NCI-H2081 (cell line): ENCODE results near the gene TRMT112.
A peak's percentile ranks its signal among the peaks of the same experiment; 100 is the strongest.

ENCODE experiments used
- DNase-seq, 2 experiments: peaks; one replicate each; lab custom pipeline; 2025; lab: John Stamatoyannopoulos, UW

The TRMT112 gene

GRCh38 chr11:64291752-64292459, 25.5 kb downstream of the TRMT112 start:
- DNase-seq = no peak

- DNase-seq = no peak
Observed at GRCh38 chr11:64291262-64291751, 26.1 kb downstream of the TRMT112 start, which contains the start of gene KCNK4. Gene KCNK4, plus strand, starts transcription at chr11:64291302. Its CDS starts 1,717 bp downstream, at chr11:64293019.

- DNase-seq = no peak
Observed at GRCh38 chr11:64290352-64291261, 26.8 kb downstream of the TRMT112 start.

GRCh38 chr11:64289002-64289564, 28.3 kb downstream of the TRMT112 start:
- no peak for DNase-seq

GRCh38 chr11:64288353-64288750, 29.0 kb downstream of the TRMT112 start:
- DNase-seq = no peak

GRCh38 chr11:64287676-64288352, 29.5 kb downstream of the TRMT112 start:
- DNase-seq = no peak

GRCh38 chr11:64286801-64287159, 30.6 kb downstream of the TRMT112 start:
- no peak for DNase-seq

GRCh38 chr11:64285885-64286800, 31.2 kb downstream of the TRMT112 start:
- DNase-seq = peak; percentile 39 to 70

- peak; percentile 65 to 81 for DNase-seq
Observed at GRCh38 chr11:64284962-64285884, 32.1 kb downstream of the TRMT112 start, which contains the start of gene GPR137. Gene GPR137, plus strand, starts transcription at chr11:64285848. Its CDS starts 677 bp downstream, at chr11:64286525.

- DNase-seq = peak; percentile 92
Observed at GRCh38 chr11:64284048-64284961, 33.1 kb downstream of the TRMT112 start, which contains the start of gene BAD. Gene BAD, minus strand, starts transcription at chr11:64284665. Its CDS starts 297 bp downstream, at chr11:64284368.

GRCh38 chr11:64283092-64283491, 34.3 kb downstream of the TRMT112 start:
- DNase-seq = no peak

- DNase-seq = no peak
Observed at GRCh38 chr11:64281957-64282770, 35.2 kb downstream of the TRMT112 start.

- DNase-seq = no peak
Observed at GRCh38 chr11:64278576-64279190, 38.7 kb downstream of the TRMT112 start.

- DNase-seq = no peak
Observed at GRCh38 chr11:64276653-64277431, 40.5 kb downstream of the TRMT112 start.

- no peak for DNase-seq
Observed at GRCh38 chr11:64275841-64276240, 41.5 kb downstream of the TRMT112 start.
